Type B pancreatic cell (in vitro differentiated cells): ENCODE results near the gene WRNIP1. TPM values are rescaled to one million over a fixed set of nuclear protein-coding genes. Genes with fewer than 3 reads are reported as not detected.

Experiments used
- DNase-seq: peaks from one replicate; pipeline ENCODE4 v3.0.0; 2021; ENCODE audit warnings: mixed read lengths; ENCODE audit not compliant: unreplicated experiment; ENCODE audit errors: extremely low spot score
- H3K27ac Mint-ChIP-seq: 2 replicates; pipeline ENCODE4 v1.8.0; 2021; ENCODE audit warnings: mild to moderate bottlenecking, mixed read lengths
- H3K27me3 Mint-ChIP-seq: 2 replicates; pipeline ENCODE4 v1.8.0; 2021; ENCODE audit warnings: mixed read lengths
- H3K36me3 Mint-ChIP-seq: 2 replicates; pipeline ENCODE4 v1.8.0; 2021; ENCODE audit warnings: mixed read lengths
- H3K4me1 Mint-ChIP-seq: one replicate; pipeline ENCODE4 v1.8.0; 2021; ENCODE audit warnings: mixed read lengths; ENCODE audit not compliant: unreplicated experiment
- H3K4me3 Mint-ChIP-seq: 2 replicates; pipeline ENCODE4 v1.8.0; 2021; ENCODE audit warnings: mild to moderate bottlenecking, mixed read lengths
- H3K9me3 Mint-ChIP-seq: 2 replicates; pipeline ENCODE4 v1.8.0; 2021; ENCODE audit warnings: mixed read lengths
- total RNA-seq: library from RNA; stranded (reverse); gene quantifications from 2 replicates; pipeline ENCODE4 v1.2.1, GENCODE V29; 2021; ENCODE audit warnings: low replicate concordance
- TF ChIP-seq, protein P1 (sequence below): fragments of 200-600 bp; sonication (generic); conservative IDR thresholded peaks from 2 replicates; pipeline ENCODE4 v1.5.0; 2021; ENCODE audit warnings: antibody characterized with exemption, mild to moderate bottlenecking

WRNIP1 gene
- total RNA-seq, 1 donor from 2014 or later: 41.2 TPM

DNA sequence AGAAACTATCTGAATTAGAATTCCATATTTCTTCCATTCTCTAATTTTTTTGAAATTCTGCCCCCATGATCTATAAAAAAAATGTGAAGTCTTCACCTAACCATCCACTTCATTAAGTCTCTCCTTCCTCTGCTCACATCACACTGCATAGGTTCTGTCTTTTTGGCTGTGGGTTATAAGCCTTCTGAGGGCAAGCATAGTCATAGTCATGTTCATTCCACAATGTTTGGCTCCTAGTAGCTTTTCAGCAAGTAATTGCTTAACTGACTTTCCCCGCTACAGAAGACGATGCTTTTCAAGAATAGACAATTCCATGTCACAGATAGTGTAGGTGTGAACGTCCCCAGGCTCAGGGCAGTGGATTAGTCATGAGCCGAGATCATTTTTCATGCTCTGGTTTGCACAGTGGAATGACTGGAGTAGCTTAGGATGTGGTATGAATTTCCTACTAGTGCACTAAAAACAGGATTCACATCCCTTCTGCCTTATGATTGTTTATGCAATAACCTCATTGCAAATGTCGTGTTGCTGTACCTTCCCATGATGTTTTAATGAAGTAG is 29.1 kb downstream of the WRNIP1 start:
- Mint-ChIP-seq H3K9me3 (peaks cover 4% of the 10 kb centered on the region), H3K36me3 (no peaks in the 10 kb centered on the region), H3K27ac (peak overlapping the region; percentile 19), H3K4me1 (peaks cover 21% of the 10 kb centered on the region), H3K4me3 (no peak overlapping the region), H3K27me3 (no peaks in the 10 kb centered on the region)
- no peak for DNase-seq
- TF ChIP-seq, protein P1, sequence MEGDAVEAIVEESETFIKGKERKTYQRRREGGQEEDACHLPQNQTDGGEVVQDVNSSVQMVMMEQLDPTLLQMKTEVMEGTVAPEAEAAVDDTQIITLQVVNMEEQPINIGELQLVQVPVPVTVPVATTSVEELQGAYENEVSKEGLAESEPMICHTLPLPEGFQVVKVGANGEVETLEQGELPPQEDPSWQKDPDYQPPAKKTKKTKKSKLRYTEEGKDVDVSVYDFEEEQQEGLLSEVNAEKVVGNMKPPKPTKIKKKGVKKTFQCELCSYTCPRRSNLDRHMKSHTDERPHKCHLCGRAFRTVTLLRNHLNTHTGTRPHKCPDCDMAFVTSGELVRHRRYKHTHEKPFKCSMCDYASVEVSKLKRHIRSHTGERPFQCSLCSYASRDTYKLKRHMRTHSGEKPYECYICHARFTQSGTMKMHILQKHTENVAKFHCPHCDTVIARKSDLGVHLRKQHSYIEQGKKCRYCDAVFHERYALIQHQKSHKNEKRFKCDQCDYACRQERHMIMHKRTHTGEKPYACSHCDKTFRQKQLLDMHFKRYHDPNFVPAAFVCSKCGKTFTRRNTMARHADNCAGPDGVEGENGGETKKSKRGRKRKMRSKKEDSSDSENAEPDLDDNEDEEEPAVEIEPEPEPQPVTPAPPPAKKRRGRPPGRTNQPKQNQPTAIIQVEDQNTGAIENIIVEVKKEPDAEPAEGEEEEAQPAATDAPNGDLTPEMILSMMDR: no peak

DNA sequence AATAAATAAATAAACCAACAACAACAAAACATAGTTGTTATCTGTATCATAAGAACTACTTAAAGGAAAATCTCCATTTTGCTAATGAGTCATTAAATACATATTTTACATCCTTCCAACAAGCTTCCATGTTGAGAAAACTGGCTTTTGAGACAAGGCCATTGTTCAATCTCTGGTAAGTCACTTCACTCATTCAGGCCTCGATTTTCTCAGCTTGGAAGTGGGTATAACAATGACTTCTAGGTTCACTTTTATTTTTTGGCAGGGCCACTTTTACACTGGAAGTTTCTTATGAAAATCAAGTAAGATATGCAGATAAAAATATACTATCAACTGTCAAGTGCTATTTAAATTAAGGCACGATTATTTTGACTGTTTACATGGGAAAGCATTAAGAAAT is 30.0 kb downstream of the WRNIP1 start:
- no peaks in the 10 kb centered on the region for H3K27me3 Mint-ChIP-seq
- DNase-seq: no peak
- H3K36me3 Mint-ChIP-seq: no peaks in the 10 kb centered on the region
- H3K4me3 Mint-ChIP-seq: no peak overlapping the region
- peaks cover 21% of the 10 kb centered on the region for H3K4me1 Mint-ChIP-seq
- TF ChIP-seq, protein P1: no peak
- H3K27ac Mint-ChIP-seq: no peak overlapping the region
- H3K9me3 Mint-ChIP-seq: peaks cover 4% of the 10 kb centered on the region

- Mint-ChIP-seq H3K4me3 (no peak overlapping the region), H3K4me1 (peaks cover 21% of the 10 kb centered on the region), H3K9me3 (peaks cover 4% of the 10 kb centered on the region), H3K27ac (no peak overlapping the region), H3K27me3 (no peaks in the 10 kb centered on the region), H3K36me3 (no peaks in the 10 kb centered on the region)
- DNase-seq: no peak
- TF ChIP-seq, protein P1: no peak
Observed at GRCh38 chr6:2795956-2796355, 30.8 kb downstream of the WRNIP1 start.

- H3K27ac Mint-ChIP-seq: no peak overlapping the region
Observed at GRCh38 chr6:2796861-2797260, 31.7 kb downstream of the WRNIP1 start.

GRCh38 chr6:2797564-2798031 is 32.4 kb downstream of the WRNIP1 start:
- peaks cover 4% of the 10 kb centered on the region for H3K9me3 Mint-ChIP-seq
- no peak for DNase-seq
- peak overlapping the region; percentile 7 for H3K4me3 Mint-ChIP-seq
- H3K27me3 Mint-ChIP-seq: no peaks in the 10 kb centered on the region
- no peaks in the 10 kb centered on the region for H3K36me3 Mint-ChIP-seq
- H3K4me1 Mint-ChIP-seq: peaks cover 17% of the 10 kb centered on the region
- TF ChIP-seq, protein P1: no peak
- H3K27ac Mint-ChIP-seq: peak overlapping the region; percentile 73

More at GRCh38 chr6:2796861-2797260, 31.7 kb downstream of the WRNIP1 start:
- Mint-ChIP-seq H3K4me1 (peaks cover 17% of the 10 kb centered on the region), H3K9me3 (peaks cover 4% of the 10 kb centered on the region), H3K27me3 (no peaks in the 10 kb centered on the region), H3K36me3 (no peaks in the 10 kb centered on the region), H3K4me3 (no peak overlapping the region)
- DNase-seq: no peak
- TF ChIP-seq, protein P1: no peak
